CD1c-positive myeloid dendritic cell (primary cell): ENCODE results near the gene MCHR2.
"Not testable (repeated sequence)": the region's sequence is repeated elsewhere in the genome, so short reads cannot be mapped to it uniquely, and the experiment has no call there.

ENCODE experiments used
- DNase-seq: peaks from one replicate; pipeline ENCODE4 v3.0.0-alpha.2; 2016; ENCODE audit errors: extremely low spot score

Gene MCHR2

GRCh38 chr6:99993533-99994251 is at the start of gene MCHR2:
Gene MCHR2 (minus strand): TSS chr6:99994223. CDS start chr6:99956147, 38,076 bp downstream.
- DNase-seq, result no peak

- not testable (repeated sequence) for DNase-seq
Observed at GRCh38 chr6:100038546-100038945, 44.5 kb upstream of the MCHR2 start.

- no peak for DNase-seq
Observed at GRCh38 chr6:100035873-100036653, 42.0 kb upstream of the MCHR2 start.

GRCh38 chr6:100023798-100024197 is 29.8 kb upstream of the MCHR2 start:
- DNase-seq, result no peak

GRCh38 chr6:100022847-100023246 is 28.8 kb upstream of the MCHR2 start:
- DNase-seq, result no peak

- DNase-seq, result no peak
Observed at GRCh38 chr6:100008857-100009256, 14.8 kb upstream of the MCHR2 start.

- peak; percentile 55 for DNase-seq
Observed at GRCh38 chr6:100001915-100002388, 7.9 kb upstream of the MCHR2 start.

GRCh38 chr6:99997141-99997540 is 3.1 kb upstream of the MCHR2 start:
- no peak for DNase-seq

GRCh38 chr6:99995916-99996315 is 1.9 kb upstream of the MCHR2 start:
- no peak for DNase-seq

GRCh38 chr6:99993146-99993532 is 884 bp downstream of the MCHR2 start:
- DNase-seq, result no peak

GRCh38 chr6:99991955-99992354 is 2.1 kb downstream of the MCHR2 start:
- DNase-seq, result no peak

- DNase-seq, result no peak
Observed at GRCh38 chr6:99980741-99981140, 13.3 kb downstream of the MCHR2 start.

GRCh38 chr6:99979953-99980352 is 14.1 kb downstream of the MCHR2 start:
- no peak for DNase-seq

GRCh38 chr6:99967052-99967451 is 27.0 kb downstream of the MCHR2 start:
- no peak for DNase-seq

- DNase-seq, result no peak
Observed at GRCh38 chr6:99960027-99960426, 34.0 kb downstream of the MCHR2 start.

- no peak for DNase-seq
Observed at GRCh38 chr6:99951016-99951805, 42.8 kb downstream of the MCHR2 start.

GRCh38 chr6:99946005-99946404 is 48.0 kb downstream of the MCHR2 start:
- no peak for DNase-seq

GRCh38 chr6:99943846-99944245 is 50.2 kb downstream of the MCHR2 start:
- DNase-seq, result no peak

- no peak for DNase-seq
Observed at GRCh38 chr6:99940582-99940981, 53.4 kb downstream of the MCHR2 start.

- no peak for DNase-seq
Observed at GRCh38 chr6:99933129-99933528, 60.9 kb downstream of the MCHR2 start.

GRCh38 chr6:99912657-99913056 is 81.4 kb downstream of the MCHR2 start:
- DNase-seq, result no peak
